HG03066 (cell line): ENCODE data around the gene CDK19.
"Not testable (repeated sequence)": the region's sequence is repeated elsewhere in the genome, so short reads cannot be mapped to it uniquely, and the experiment has no call there.

Source experiments
- ATAC-seq: cut with Tn5 transposase; IDR thresholded peaks from one replicate; pipeline ENCODE4 v1.9.1; 2021; ENCODE audit warnings: low read depth; ENCODE audit not compliant: unreplicated experiment

CDK19 gene

DNA sequence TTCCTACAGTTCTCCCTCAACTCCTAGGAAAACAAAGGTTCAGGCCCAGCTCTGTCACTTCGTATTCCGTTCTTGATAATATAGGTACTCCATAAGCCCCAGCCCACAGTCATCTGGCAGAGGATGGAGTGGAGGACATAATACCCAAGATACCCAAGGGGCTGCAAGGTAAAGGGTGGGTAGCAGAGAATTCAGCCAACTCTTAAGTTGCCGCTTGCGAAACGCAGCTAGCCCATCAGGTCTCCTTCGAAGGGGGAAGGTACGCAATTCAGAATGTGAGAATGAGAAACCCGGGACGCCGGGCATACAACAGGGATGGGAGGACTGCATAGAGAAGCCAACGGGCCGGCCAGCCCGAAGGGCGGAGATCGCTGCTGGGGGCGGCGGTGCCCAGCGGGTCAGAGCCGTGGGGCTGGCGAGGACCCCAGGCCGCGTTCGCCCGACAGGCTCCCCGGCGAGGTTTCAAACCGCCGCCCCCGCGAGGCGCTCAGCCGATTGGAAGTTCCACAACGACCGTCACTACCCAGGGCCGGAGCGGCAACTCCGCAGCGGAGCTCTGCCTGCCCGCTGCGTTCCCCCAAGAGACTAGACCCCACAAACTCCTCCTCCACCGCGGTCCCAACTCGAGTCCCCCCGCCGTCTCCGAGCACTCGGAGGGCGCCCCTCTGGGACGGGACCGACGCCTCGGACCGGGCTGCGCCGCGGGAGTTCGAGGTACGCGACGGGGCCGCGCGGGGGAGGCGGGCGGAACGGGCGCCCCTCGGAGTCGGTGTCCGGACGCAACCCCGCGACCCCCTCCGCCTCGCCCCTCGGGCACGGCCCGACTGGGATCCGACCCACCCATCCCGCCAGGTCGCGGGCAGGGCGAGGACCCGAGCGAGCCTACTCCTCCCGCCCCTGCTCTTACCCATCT is 911 bp downstream of the CDK19 start:
- ATAC-seq: peak; percentile 13

DNA sequence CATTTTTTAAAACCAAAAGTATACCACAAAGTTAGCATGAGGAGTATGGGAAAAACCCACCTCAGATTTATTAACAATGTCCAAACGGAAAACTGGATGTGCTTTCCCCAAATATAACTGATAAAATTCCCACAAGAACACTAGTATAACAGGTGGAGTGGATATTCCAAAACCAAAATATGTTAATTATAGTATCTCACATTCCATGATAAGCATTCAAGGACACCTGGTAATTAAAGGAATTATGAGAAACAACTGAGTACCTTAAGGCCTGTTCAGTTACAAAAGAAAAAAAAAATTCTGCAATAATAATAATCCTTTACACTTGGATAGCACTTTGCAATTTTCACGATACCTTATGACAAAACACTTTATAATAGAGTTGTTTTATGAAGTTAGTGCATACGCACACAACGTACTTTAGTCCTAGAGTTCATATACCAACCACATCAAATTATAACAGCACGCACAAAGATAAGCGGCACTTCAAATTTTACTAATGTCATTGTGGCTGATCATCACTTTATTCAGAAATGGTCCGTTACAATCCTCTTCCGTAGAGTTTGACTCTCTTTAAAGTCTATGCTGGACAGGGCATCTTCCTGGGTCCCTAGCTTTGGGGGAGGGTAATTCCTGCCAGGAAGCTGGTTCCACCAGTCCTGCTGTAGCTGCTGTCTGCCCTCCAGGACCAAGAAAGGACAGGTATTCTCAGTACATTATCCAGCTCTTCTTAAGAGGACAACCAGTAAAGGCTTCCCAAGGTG is 1.7 kb downstream of the CDK19 start:
- no peak for ATAC-seq

DNA sequence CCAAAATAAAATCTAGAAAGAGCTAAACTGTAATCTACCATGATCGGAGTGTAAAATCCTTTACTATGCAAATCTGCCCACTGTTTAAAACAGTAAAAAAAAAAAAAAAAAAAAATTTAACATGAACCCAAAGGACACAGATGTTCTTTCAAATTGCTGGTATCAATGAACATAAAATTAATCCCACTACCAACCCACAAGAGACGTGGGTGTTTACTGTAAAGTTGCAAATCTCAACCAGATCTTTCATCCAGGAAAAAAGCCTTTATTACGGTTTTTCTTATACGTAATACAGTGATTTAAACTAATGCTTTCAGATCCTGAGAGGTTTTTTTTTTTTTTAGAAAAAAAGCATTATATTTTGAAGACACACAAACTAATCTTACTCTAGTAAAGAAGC is 2.5 kb downstream of the CDK19 start:
- ATAC-seq: no peak

DNA sequence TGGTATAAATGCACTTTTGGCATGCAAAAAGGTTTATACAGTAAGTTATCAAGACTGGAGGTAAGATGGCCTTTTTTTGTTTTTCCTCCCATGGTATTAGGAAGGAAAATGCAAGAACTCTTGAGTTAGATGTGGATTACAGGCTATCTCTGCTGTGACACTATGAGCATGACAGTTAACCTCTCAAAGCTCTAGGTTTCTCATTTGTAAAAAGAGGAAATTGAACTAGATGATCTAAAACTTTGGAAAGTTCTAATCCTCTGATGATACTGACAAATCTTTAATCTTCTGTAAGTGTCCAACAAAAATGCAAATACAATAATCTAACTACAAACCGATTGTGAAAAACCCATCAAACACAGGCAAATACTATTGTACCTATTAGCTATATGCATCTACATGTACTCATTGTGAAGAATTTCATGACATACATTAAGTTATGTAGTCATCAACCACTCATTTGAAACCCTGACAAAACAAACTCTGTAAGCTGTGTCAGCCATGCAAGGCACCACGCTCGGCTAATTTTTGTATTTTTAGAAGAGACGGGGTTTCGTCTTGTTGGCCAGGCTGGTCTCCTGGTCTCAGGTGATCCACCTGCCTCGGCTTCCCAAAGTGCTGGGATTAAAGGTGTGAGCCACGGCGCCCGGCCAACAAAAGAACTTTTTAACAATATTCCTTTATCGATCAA is 4.2 kb downstream of the CDK19 start:
- no peak for ATAC-seq

DNA sequence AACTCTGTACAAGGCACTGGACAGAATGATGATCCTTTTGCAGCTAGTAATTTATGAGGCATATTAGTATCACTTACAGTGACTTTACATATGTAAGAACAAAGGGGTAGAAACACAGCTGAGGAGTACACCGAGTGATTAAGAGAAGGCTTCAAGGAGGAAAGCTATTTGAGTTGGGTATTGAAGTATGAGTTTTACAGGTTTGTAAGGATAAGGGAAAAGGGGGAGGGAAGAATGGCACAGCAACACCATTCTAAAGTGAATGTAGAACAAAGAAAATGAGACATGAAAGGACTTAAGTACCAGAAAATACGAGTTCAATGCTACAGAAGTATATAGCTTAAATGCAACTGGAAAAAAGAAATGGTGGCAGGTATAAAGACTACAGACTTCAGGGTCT is 5.5 kb downstream of the CDK19 start:
- ATAC-seq: no peak

DNA sequence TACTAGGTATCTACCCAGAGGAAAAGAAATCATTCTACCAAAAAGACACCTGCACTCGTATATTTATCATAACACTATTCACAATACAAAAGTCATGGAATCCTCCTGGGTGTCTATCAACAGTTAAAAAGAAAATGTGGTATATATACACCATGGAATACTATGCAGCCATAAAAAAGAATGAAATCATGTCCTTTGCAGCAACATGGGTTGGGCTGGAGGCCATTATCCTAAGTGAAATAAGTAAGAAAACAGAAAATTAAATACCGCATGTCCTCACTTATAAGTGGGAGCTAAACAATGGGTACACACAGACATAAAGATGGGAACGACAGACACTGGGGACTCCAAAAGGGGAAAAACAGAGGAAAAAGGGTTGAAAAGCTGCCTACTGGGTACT is 13.1 kb downstream of the CDK19 start:
- not testable (repeated sequence) for ATAC-seq

DNA sequence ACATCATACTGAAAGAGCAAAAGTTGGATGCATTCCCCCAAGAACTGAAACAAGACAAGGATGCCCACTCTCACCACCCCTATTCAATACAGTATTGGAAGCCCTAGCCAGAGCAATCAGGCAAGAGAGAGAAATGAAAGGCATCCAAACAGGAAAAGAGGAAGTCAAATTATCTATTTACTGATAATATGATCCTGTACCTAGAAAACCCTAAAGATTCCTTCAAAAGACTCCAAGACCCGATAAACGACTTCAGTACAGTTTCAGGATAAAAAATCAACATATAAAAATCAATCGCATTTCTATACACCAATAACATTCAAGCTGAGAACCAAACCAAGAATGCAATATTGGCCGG is 14.5 kb downstream of the CDK19 start:
- ATAC-seq: no peak

DNA sequence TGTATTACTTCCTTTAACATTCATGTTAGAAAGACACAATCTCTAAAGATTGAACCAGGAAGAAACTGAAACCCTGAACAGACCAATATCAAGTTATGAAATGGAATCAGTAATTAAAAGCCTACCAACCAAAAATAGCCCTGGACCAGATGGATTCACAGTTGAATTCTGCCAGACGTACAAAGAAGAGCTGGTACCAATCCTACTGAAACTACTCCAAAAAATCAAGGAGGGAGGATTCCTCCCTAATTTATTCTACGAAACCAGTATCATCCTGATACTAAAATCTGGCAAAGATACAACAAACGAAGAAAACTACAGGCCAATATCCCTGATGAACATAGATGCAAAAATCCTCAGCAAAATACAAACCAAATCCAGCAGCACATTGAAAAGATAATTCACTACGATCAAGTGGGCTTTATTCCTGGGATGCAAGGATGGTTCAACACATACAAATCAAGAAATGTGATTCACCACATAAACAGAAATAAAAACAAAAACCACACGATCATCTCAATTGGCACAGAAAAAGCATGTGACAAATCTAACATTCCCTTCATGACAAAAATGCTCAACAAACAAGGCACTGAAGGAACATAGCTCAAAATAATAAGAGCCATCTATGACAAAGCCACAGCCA is 15.0 kb downstream of the CDK19 start:
- no peak for ATAC-seq

DNA sequence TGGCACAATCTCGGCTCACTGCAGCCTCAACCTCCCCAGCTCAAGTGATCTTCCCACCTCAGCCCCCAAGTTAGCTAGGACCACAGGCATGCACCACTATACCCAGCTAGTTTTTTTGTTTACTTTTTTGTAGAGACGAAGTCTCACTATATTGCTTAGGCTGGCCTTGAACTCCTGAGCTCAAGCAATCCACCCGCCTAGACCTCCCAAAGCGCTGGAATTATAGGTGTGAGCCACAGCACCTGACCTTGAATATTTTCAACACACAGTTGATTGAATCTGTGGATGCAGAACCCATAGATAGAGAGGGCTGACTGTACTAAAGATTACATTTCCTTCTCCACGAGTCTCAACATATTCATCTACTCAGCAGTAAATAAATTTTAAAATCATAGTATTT is 15.6 kb downstream of the CDK19 start:
- no peak for ATAC-seq

DNA sequence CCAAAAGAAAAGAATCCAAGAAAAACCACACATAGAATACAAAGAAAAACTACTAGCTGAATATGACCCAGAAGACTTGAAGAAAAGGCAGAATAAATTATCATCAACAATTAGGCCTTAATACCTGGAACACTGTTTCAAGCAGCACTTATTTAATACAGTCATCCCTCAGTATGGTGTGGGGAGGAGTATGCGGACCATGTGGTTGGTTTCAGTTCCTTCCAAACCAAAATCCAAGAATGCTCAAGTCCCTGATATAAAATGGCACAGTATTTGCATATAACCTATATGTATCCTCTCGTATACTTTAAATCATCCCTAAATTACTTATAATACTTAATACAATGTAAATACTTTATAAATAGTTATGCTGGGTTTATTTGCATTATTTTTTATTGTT is 16.1 kb downstream of the CDK19 start:
- no peak for ATAC-seq

DNA sequence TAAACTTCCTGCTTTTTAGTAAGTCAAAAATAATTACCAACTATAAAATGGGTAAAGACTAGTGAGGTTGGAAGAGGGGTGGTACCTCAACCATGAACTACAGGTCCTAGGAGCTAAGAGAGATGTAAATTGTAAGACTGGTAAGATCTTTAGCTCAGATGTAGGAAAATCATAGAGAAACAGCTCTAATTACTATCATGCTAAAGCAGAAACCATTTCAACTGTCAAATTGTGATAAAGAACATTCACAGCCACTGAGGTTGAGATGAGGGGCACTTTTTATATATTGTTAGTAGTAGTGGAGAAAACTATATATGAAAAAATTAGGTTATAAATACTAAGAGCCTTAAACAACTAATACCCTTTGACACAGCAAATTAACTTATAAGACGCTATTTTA is 20.0 kb downstream of the CDK19 start:
- no peak for ATAC-seq

DNA sequence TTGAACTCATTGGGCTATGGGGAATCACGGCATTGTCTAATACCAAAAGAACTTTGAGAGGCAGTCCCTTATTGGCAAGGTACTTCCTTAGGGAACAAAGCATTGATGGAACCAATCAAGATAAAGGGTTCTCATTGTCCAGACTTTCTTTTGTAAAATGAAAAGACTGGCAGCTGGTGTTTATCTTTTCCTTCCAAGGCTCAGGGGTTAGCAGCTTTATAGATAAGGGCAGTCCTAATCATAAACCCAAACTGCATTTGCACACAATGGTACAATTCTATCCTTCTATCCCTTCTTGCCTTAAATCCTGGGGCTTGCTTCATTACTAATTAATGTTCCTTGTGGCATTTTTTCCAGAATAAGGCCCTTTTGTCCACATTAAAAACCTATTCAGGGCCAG is 28.6 kb downstream of the CDK19 start:
- ATAC-seq: no peak

DNA sequence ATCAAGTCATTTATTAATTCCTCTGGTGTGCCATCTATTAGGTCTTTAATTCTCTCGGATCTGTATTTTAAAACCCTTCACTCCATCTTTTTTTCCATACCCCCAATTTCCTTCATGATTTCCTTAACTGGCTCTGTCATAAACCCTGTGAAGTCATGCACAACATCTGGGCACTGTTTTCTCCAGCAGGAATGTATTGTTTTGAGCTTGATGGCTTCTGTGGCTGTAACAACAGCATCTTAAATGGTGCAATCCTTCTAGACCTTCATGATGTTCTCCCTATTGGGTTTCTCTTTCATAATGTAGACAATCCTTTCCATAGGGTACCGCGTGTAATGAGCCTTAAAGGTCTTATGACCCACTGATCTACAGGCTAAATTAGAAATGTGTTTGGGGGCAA is 29.0 kb downstream of the CDK19 start:
- ATAC-seq: no peak

DNA sequence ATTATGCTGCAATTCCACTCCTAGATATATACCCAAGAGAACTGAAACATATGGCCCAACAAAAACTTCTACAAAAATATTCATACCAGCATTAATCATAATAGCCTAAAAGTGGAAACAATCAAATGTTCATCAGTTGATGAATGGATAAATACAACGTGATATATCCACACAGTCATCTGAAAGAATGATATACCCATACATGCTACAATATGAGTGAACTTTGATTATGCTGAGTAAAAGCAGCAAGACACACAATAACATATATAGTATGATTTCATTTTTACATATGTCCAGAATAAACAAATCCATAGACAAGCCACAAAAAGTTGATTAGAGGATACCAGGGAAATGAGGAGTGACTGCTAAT is 30.7 kb downstream of the CDK19 start:
- no peak for ATAC-seq

DNA sequence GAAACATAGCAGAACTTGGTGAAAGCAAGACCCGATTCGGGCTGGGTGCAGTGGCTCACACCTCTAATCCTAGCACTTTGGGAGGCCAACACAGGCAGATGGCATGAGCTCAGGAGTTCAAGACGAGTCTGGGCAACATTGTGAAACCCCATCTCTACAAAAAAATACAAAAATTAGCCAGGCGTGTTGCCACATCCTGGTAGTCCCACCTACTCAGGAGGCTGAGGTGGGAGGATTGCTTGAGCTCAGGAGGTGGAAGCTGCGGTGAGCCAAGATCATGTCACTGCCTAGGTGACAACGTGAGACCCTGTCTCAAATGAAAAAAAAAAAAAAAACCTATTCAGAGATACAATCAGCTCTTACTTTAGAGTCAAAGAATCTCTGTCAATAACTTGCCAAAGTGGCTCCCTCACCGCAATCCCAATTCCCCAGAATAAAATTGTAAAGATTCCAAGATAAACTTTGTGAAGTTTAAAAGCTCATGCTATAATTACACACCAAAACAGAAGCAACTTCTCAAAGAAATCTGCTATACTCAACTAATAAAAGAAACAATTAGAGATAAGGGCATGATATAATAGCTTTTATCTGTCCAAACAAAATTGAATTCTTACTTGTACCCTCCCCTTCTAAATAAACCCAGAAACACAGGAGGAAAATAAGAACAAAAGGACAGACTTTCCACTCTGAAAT is 33.6 kb downstream of the CDK19 start:
- no peak for ATAC-seq

DNA sequence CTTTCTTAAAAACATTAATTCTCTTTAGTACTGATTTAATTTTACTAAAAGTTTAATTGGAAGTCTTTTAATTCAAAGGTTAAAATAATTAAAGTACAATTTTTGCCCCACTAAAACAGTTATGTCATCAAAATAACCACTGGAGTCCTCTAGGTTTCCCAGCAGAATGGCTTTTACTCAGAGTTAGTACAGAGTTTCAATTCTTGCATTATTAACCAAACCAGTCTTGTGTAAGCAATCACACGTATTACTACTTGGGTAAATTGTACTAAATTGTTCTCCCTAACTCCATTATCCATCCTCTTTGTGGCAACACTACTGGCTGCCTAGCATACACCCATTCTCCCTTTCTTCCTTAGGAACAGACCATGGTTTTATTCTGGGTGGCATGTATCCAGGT is 36.9 kb downstream of the CDK19 start:
- no peak for ATAC-seq

DNA sequence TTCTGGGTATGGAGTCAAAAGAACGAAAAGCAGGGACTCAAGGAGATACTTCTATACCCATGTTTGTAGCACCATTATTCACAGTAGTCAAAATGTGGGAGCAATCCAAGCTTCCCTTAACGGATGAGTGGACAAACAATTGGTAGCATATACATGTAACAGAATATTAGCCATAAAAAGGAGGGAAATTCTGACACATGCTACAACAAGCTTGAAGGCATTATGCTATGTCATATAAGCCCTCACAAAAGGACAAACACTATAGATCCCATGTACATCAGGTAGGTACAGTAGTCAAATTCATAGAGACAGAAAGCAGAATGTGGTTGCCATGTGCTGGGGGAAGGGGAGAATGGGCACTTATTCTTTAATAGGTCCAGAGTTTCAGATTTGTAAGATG is 37.6 kb downstream of the CDK19 start:
- ATAC-seq: no peak

DNA sequence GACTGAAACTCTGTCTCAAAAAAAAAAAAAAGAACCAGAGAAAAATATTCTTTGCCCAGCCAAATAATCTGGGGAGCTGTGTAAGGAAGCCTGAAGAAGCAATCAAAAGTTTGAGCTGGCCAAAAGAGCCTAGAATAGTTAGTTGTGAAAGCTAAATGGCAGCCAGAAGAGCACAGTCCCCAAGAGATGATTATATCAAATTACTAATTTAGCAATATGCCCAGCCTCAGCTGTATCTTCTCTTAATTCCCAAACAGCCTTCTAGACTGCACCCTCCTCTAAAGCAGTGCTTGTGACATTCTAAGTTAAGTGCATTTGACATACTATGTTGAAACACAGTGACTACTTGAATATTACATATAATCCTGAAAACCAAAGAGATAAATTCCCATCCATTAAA is 38.9 kb downstream of the CDK19 start:
- ATAC-seq: no peak

DNA sequence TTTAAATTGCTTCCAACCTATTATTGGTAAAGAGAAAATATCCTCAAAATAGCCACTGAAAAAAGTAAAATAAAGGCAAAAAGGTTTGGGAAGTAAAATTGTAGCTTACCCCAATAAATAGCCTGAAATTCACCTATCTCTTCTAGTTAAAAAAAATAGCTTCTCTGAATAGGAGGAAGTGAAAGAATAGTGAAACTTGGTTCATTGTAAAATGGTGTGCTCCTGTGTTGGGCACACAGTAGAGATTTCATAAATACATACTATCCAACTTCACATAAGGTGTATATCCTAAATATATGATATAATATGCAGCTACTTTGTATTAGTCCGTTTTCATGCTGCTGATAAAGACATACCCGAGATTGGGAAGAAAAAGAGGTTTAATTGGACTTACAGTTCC is 45.3 kb downstream of the CDK19 start:
- no peak for ATAC-seq

DNA sequence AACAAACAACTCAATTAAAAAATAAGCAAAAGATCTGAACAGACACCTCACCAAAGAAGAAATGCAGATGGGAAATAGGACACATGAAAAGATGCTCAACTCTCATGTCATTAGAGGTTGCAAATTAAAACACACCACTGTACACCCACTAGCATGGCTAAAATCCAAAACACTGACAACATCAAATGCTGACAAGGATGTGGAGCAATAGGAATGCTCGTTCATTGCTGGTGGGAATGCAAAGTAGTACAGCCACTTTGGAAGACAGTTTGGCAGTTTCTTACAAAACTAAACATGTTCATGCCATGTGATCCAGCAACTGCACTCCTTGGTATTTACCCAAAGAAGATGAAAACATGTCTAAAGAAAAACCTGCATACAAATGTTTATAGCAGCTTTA is 47.2 kb downstream of the CDK19 start:
- ATAC-seq: no peak
